LNCAP (cell line): ENCODE data around the gene ZFR.

Experiments
- CTCF ChIP-seq: fragments of 450-650 bp; IDR thresholded peaks from 2 replicates; pipeline ENCODE4 v1.5.1; 2017; ENCODE audit warnings: mild to moderate bottlenecking

The ZFR gene

GRCh38 chr5:32436553-32437242 is 7.8 kb downstream of the ZFR start:
- TF ChIP-seq CTCF: no peak

- TF ChIP-seq CTCF: no peak
These were observed 9.2 kb downstream of the ZFR start for GRCh38 chr5:32435383-32435782.

GRCh38 chr5:32434221-32434620 is 10.3 kb downstream of the ZFR start:
- no peak for TF ChIP-seq CTCF

GRCh38 chr5:32432633-32433032 is 11.9 kb downstream of the ZFR start:
- no peak for TF ChIP-seq CTCF

GRCh38 chr5:32428426-32428825 is 16.1 kb downstream of the ZFR start:
- TF ChIP-seq CTCF: no peak

- no peak for TF ChIP-seq CTCF
These were observed 17.9 kb downstream of the ZFR start for GRCh38 chr5:32426440-32427151.

- TF ChIP-seq CTCF: no peak
These were observed 21.8 kb downstream of the ZFR start for GRCh38 chr5:32422697-32423096.
